Forelimb muscle (tissue), 1 donor: ENCODE results near the gene PCDHGA5. TPM values are rescaled to one million over a fixed set of nuclear protein-coding genes. Genes with fewer than 3 reads are reported as not detected.
"Not testable (repeated sequence)": the region's sequence is repeated elsewhere in the genome, so short reads cannot be mapped to it uniquely, and the experiment has no call there.

Source experiments
- DNase-seq: peaks from one replicate; pipeline ENCODE4 v3.0.0-alpha.2; 2013; ENCODE audit warnings: low read depth
- polyA plus RNA-seq: library from polyadenylated mRNA; unstranded; fragments of 120-200 nt; gene quantifications from one replicate; pipeline ENCODE4 v1.2.1, GENCODE V29; 2013; ENCODE audit not compliant: insufficient read length

The PCDHGA5 gene
- polyA plus RNA-seq, 1 donor: 2.6 TPM

GRCh38 chr5:141414548-141415274 lies 50.7 kb downstream of the PCDHGA5 start:
- not testable (repeated sequence) for DNase-seq

- DNase-seq: not testable (repeated sequence)
These were observed 51.3 kb downstream of the PCDHGA5 start for GRCh38 chr5:141415275-141415618.

Other genes with a start within 250 kb of the PCDHGA5 start
- 3.1 TPM for gene PCDHB4, start 242.3 kb upstream of the PCDHGA5 start, polyA plus RNA-seq
- gene PCDHB5, start 229.0 kb upstream of the PCDHGA5 start, polyA plus RNA-seq: 3.8 TPM
- gene PCDHB6, start 214.1 kb upstream of the PCDHGA5 start, polyA plus RNA-seq: 1.4 TPM
- gene PCDHB7, start 191.5 kb upstream of the PCDHGA5 start, polyA plus RNA-seq: 1.9 TPM
- 1.8 TPM for gene PCDHB8, start 186.4 kb upstream of the PCDHGA5 start, polyA plus RNA-seq
- 2.5 TPM for gene PCDHB16, start 181.8 kb upstream of the PCDHGA5 start, polyA plus RNA-seq
- gene PCDHB9, start 177.0 kb upstream of the PCDHGA5 start, polyA plus RNA-seq: 2.9 TPM
- 3.6 TPM for gene PCDHB10, start 171.8 kb upstream of the PCDHGA5 start, polyA plus RNA-seq
- 2.2 TPM for gene PCDHB11, start 164.5 kb upstream of the PCDHGA5 start, polyA plus RNA-seq
- 2.5 TPM for gene PCDHB12, start 155.4 kb upstream of the PCDHGA5 start, polyA plus RNA-seq
- 2.4 TPM for gene PCDHB13, start 150.2 kb upstream of the PCDHGA5 start, polyA plus RNA-seq
- 6.3 TPM for gene PCDHB14, start 140.8 kb upstream of the PCDHGA5 start, polyA plus RNA-seq
- gene PCDHB15, start 118.8 kb upstream of the PCDHGA5 start, polyA plus RNA-seq: 7.0 TPM
- 0.10 TPM for gene SLC25A2, start 60.1 kb upstream of the PCDHGA5 start, polyA plus RNA-seq
- 76.1 TPM for gene TAF7, start 43.4 kb upstream of the PCDHGA5 start, polyA plus RNA-seq
- gene PCDHGA1, start 33.6 kb upstream of the PCDHGA5 start, polyA plus RNA-seq: 0.58 TPM
- gene PCDHGA2, start 25.4 kb upstream of the PCDHGA5 start, polyA plus RNA-seq: 2.1 TPM
- gene PCDHGA3, start 20.3 kb upstream of the PCDHGA5 start, polyA plus RNA-seq: 1.1 TPM
- 0.49 TPM for gene PCDHGB1, start 14.1 kb upstream of the PCDHGA5 start, polyA plus RNA-seq
- gene PCDHGA4, start 9.1 kb upstream of the PCDHGA5 start, polyA plus RNA-seq: 1.0 TPM
- gene PCDHGB2, start 4.2 kb upstream of the PCDHGA5 start, polyA plus RNA-seq: 1.7 TPM
- 1.6 TPM for gene PCDHGB3, start 6.1 kb downstream of the PCDHGA5 start, polyA plus RNA-seq
- 2.6 TPM for gene PCDHGA6, start 9.7 kb downstream of the PCDHGA5 start, polyA plus RNA-seq
- 1.4 TPM for gene PCDHGA7, start 18.6 kb downstream of the PCDHGA5 start, polyA plus RNA-seq
- 1.7 TPM for gene PCDHGB4, start 23.5 kb downstream of the PCDHGA5 start, polyA plus RNA-seq
- gene PCDHGA8, start 28.5 kb downstream of the PCDHGA5 start, polyA plus RNA-seq: 0.73 TPM
- 3.1 TPM for gene PCDHGB5, start 33.8 kb downstream of the PCDHGA5 start, polyA plus RNA-seq
- gene PCDHGA9, start 38.6 kb downstream of the PCDHGA5 start, polyA plus RNA-seq: 3.3 TPM
- 3.5 TPM for gene PCDHGB6, start 43.9 kb downstream of the PCDHGA5 start, polyA plus RNA-seq
- 1.4 TPM for gene PCDHGA10, start 48.8 kb downstream of the PCDHGA5 start, polyA plus RNA-seq
- 7.0 TPM for gene PCDHGB7, start 53.5 kb downstream of the PCDHGA5 start, polyA plus RNA-seq
- 2.7 TPM for gene PCDHGA11, start 56.9 kb downstream of the PCDHGA5 start, polyA plus RNA-seq
- gene PCDHGA12, start 66.3 kb downstream of the PCDHGA5 start, polyA plus RNA-seq: 1.7 TPM
- gene PCDHGC3, start 111.8 kb downstream of the PCDHGA5 start, polyA plus RNA-seq: 83.8 TPM
- 1.8 TPM for gene PCDHGC4, start 120.9 kb downstream of the PCDHGA5 start, polyA plus RNA-seq
- gene PCDHGC5, start 124.9 kb downstream of the PCDHGA5 start, polyA plus RNA-seq: 0.78 TPM